ENCODE measurements around the gene TNS1. TPM values are rescaled to one million over a fixed set of nuclear protein-coding genes. Genes with fewer than 3 reads are reported as not detected.

Gene TNS1
- polyA plus RNA-seq, 3 donors = 0.26 to 1.6 (median 1.5) TPM

DNA sequence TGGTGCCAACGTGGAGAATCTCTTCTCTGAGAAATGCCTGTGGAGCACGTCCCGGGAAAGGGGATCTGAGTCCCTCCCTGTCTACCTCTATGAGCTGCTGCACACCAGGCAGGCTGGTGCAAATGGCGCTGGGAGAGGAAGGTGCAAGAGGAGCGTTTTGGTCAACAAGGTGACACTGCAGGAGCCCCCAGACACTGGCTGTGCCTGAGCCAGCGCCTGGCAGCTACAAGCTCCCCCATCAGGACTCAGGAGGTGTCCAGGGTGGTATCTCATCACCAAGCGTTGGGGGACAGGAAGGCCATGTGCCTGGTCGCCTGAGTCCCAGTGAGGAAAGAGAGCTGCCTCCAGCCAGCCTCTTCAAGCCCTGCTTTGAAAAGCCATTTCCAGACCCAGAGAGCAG is 173.4 kb downstream of the TNS1 start:
- H3K9ac ChIP-seq (ENCODE audit: insufficient read depth, low read length, poor library complexity, severe bottlenecking) = no peak overlapping the region
- Mint-ChIP-seq H3K4me3 (no peak overlapping the region), H3K27ac (no peak overlapping the region), H3K36me3 (peaks cover 17 to 20% of the 10 kb centered on the region in 2 donors), H3K4me1 (peaks cover 9% of the 10 kb centered on the region), H3K9me3 (peaks cover 0 to 3% (median 0%) of the 10 kb centered on the region in 7 donors), H3K27me3 (ENCODE audit: low read depth in 3 of 3) (peaks cover 0 to 7% (median 0%) of the 10 kb centered on the region in 3 donors)
- DNase-seq = no peak
- TF ChIP-seq CTCF (IDR thresholded peaks at IDR 0.05) = no peak
- peaks cover 6 to 10% of the 10 kb centered on the region in 2 donors for H3K4me1 ChIP-seq (ENCODE audit: control insufficient read depth in 1 of 2, insufficient read depth in 2 of 2, low read length in 2 of 2)
- H3K79me2 ChIP-seq (ENCODE audit: insufficient read depth, low read length) = no peaks in the 10 kb centered on the region
- intact Hi-C loops (cut with micrococcal nuclease) = no loop called here
- no peaks in the 10 kb centered on the region for H3K27me3 ChIP-seq (ENCODE audit: control insufficient read depth in 2 of 2, insufficient read depth in 2 of 2, low read length in 2 of 2)
- H3K4me3 ChIP-seq (replicated peaks in 1 of 3; ENCODE audit: low read depth in 2 of 3, low read length in 3 of 3) = no peak overlapping the region
- WGBS (ENCODE audit: insufficient coverage) = 55% methylated on average over 2 of the region's 8 CpGs
- H3K4me2 ChIP-seq (replicated peaks; ENCODE audit: extremely low read depth, low read length, poor library complexity, severe bottlenecking) = no peak overlapping the region
- no peak overlapping the region for H3K27ac ChIP-seq (ENCODE audit: low read depth in 1 of 2, low read length in 2 of 2)
- H2AFZ ChIP-seq (ENCODE audit: insufficient read depth, low read depth, low read length, poor library complexity, severe bottlenecking) = no peak overlapping the region
- H4K20me1 ChIP-seq (ENCODE audit: insufficient read depth, low read length) = no peaks in the 10 kb centered on the region
- H3K36me3 ChIP-seq (replicated peaks in 1 of 2; ENCODE audit: control insufficient read depth in 1 of 2, insufficient read depth in 2 of 2, low read length in 2 of 2) = peaks cover 2 to 9% of the 10 kb centered on the region in 2 donors
- no peaks in the 10 kb centered on the region for H3K9me3 ChIP-seq (replicated peaks in 1 of 2; ENCODE audit: control insufficient read depth in 1 of 2, insufficient read depth in 1 of 2, low read length in 2 of 2)

- H3K27ac Mint-ChIP-seq = peak overlapping the region in 1 of 7 donors; percentile 55
- H3K36me3 ChIP-seq (replicated peaks in 1 of 2; ENCODE audit: control insufficient read depth in 1 of 2, insufficient read depth in 2 of 2, low read length in 2 of 2) = peaks cover 2 to 6% of the 10 kb centered on the region in 2 donors
- H2AFZ ChIP-seq (ENCODE audit: insufficient read depth, low read depth, low read length, poor library complexity, severe bottlenecking) = no peak overlapping the region
- no peak for TF ChIP-seq CTCF (IDR thresholded peaks at IDR 0.05)
- peaks cover 0 to 1% (median 0%) of the 10 kb centered on the region in 7 donors for H3K9me3 Mint-ChIP-seq
- no peak overlapping the region for H3K27ac ChIP-seq (ENCODE audit: low read depth in 1 of 2, low read length in 2 of 2)
- peaks cover 3% of the 10 kb centered on the region for H3K4me1 Mint-ChIP-seq
- no peak overlapping the region for H3K4me2 ChIP-seq (replicated peaks; ENCODE audit: extremely low read depth, low read length, poor library complexity, severe bottlenecking)
- no peaks in the 10 kb centered on the region for H3K79me2 ChIP-seq (ENCODE audit: insufficient read depth, low read length)
- 85% methylated on average over 2 of the region's 4 CpGs for WGBS (ENCODE audit: insufficient coverage)
- no peaks in the 10 kb centered on the region for H4K20me1 ChIP-seq (ENCODE audit: insufficient read depth, low read length)
- no peak for DNase-seq
- intact Hi-C loops (cut with micrococcal nuclease) = no loop called here
- H3K4me1 ChIP-seq (ENCODE audit: control insufficient read depth in 1 of 2, insufficient read depth in 2 of 2, low read length in 2 of 2) = peaks cover 0 to 4% of the 10 kb centered on the region in 2 donors
- no peaks in the 10 kb centered on the region for H3K9me3 ChIP-seq (replicated peaks in 1 of 2; ENCODE audit: control insufficient read depth in 1 of 2, insufficient read depth in 1 of 2, low read length in 2 of 2)
- H3K4me3 ChIP-seq (replicated peaks in 1 of 3; ENCODE audit: low read depth in 2 of 3, low read length in 3 of 3) = no peak overlapping the region
- H3K27me3 ChIP-seq (ENCODE audit: control insufficient read depth in 2 of 2, insufficient read depth in 2 of 2, low read length in 2 of 2) = no peaks in the 10 kb centered on the region
- peaks cover 0 to 7% (median 1%) of the 10 kb centered on the region in 3 donors for H3K27me3 Mint-ChIP-seq (ENCODE audit: low read depth in 3 of 3)
- H3K36me3 Mint-ChIP-seq = peaks cover 14 to 16% of the 10 kb centered on the region in 2 donors
- H3K4me3 Mint-ChIP-seq = no peak overlapping the region
- H3K9ac ChIP-seq (ENCODE audit: insufficient read depth, low read length, poor library complexity, severe bottlenecking) = no peak overlapping the region
Observed at GRCh38 chr2:217828336-217828735, 174.5 kb downstream of the TNS1 start.

Data from CD14-positive monocyte (primary cell).